GM19023 (cell line): Measurements from ENCODE around the gene APAF1.

Experiments
- ATAC-seq: cut with Tn5 transposase; IDR thresholded peaks from one replicate; pipeline ENCODE4 v1.9.1; 2021; ENCODE audit warnings: mild to moderate bottlenecking, moderate library complexity; ENCODE audit not compliant: unreplicated experiment

Gene APAF1

DNA sequence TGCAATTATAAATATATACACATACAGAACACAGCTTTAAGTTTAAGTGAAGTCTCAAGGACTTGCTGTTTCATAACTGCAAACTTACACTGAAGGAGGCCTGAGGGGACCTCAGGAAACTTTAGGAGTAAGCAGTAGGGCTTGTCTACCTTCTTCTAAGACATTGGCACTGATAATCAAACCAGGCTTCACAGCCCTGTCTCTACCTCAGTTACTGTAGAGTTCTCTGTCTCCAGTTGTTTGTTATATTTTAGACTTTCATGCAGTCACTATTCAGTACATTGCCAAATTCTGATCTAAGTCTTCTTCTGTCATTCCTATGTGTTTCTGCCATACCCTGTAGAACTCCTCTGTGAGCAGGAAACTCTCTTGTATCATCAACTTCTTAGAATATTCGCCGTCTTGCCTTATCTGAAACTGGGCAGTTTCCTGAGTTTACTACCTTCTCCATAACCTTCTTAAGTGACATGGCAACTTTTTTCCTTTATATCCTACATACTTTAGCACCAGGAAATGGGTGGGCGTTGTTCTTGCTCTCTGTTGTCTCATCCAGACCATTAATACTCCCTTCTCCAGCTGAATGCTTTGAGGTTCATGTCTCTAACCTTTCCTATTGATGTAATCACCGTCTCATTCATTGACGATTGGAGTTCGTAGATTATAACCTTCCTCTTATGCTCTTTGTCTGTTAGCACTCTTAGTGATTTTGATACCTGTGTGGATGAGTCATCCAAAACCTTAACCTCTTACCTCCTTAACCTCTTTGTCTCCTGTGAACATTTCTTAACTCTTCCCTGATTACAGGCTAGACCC, 11.4 kb downstream of the APAF1 start:
- no peak for ATAC-seq

DNA sequence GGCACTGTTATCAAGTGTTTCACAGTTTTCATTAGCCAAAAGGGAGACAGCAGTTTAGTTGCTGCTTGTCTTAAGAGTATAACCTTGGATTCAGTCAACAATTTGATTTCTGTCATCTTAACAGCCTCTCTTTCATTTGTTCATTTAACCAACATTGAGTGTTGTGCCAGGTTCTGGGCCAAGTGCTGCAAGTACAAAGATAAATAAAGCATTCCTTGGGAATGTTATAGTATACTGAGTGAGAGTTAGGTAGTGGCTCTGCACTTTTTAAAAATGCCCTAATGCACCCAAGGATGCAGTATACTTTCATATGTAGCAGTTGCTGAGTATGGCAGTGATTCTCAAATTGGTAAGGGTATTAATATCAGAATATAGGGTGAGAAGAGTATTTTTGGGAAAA, 15.4 kb downstream of the APAF1 start:
- ATAC-seq: no peak

DNA sequence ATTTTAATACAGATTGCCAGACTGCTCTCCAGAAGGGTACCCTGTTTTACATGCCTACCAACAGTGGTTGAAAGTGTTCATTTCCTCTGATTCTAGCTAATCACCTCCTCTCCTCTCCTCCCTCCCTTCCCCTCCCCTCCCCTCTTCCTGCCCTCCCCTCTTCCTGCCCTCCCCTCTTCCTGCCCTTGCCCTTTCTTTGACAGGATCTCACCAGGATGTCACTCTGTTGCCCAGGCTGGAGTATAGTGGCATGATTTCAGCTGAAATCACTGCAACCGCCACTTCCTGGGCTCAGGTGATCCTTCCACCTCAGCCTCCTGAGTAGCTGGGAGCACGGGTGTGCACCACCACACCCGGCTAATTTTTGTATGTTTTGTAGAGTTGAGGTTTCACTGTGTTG, 24.7 kb downstream of the APAF1 start:
- no peak for ATAC-seq

DNA sequence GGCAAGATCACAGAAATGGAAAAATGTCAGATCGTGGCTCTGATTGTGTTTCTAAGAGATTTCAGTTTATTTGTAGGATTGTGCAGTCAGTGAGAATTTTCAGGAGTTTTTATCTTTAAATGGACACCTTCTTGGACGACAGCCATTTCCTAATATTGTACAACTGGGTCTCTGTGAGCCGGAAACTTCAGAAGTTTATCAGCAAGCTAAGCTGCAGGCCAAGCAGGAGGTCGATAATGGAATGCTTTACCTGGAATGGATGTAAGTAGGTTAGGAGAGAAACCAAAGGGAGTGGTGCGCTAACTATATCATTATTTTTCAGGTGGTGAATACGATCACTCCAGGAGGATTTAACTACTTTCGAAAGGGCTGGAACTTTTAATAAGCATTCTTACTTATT, 26.4 kb downstream of the APAF1 start:
- ATAC-seq: no peak

DNA sequence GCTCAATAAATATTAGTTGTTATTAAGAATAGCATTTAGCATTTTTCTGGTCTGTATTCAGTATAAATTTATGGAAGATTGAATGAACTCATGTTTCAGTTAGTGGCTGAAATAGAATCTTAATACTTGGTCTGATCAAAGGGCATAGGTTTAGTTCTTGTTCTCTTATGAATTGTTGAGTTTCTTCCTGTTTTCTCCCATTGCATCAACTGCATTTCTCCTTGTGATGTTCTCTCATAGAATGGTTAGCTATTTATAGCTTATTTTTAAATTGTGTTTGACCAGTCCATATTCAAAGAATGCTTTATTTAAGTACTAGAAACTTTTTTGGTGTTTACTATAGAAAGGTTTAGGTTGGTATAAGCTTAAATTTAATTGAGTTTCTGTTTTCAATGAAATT, 29.8 kb downstream of the APAF1 start:
- ATAC-seq: no peak

DNA sequence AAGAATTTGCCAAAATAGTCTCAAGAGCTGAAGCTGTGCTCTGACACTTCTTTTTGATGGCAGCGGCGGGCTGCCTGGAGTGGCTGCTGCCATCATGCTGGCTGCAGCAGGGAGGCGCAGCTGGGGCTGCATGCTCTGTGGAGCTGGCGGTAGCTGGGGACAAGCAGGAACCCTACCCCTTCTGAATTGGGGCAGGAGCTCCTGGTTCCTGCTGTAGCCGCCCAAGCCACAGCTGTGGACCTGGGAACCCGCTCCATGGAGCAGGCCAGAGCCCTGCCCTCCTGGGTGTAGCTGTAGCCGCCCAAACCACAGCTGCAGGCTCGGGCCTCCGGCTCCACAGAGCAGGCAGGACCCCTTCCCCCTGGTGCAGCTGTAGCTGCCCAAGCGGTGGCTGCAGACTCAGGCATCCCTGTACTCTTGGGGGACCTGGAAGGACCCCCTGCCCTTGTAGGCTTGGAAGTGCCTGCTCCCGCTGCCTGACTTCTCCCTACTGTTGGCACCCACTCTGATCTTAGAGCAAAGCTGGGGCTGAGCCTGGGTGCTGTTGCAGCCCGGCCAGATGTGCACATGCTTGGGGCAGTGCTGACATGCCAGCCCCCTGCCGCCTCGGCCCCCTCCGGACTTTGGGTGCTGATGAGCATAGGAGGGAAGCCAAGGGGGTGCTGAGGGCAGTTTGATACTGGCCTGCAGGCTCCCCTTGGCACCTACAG, 33.3 kb downstream of the APAF1 start:
- ATAC-seq: no peak

DNA sequence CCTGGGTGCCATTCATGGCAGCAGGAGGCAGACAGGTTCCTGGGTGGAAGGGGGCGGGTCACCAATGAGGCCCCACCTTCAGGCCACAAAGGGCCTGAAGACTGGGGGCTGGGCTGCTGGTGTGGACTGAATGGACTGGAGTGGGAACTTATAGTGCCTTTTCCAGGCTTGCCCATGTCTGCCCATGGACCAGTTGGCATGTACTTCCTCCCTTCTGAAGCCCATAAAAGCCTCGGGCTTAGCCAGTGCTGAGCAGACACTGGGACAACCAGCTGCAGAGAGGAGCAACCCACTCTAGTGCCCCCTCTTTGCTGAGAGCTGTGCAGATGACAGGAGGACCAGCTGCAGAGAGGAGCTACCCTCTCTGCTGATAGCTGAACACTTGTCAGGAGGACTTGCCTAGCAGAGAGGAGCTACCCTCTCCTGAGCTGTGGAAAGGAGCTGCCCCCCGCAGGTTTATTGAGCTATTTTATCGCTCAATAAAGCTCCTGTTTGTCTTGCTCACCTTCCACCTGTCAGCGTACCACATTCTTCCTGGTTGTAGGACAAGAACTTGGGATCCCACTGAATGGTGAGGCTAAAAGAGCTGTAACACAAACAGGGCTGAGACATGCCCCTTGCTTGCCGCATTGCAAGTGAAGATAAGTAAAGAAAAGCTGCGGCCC, 34.0 kb downstream of the APAF1 start:
- no peak for ATAC-seq

DNA sequence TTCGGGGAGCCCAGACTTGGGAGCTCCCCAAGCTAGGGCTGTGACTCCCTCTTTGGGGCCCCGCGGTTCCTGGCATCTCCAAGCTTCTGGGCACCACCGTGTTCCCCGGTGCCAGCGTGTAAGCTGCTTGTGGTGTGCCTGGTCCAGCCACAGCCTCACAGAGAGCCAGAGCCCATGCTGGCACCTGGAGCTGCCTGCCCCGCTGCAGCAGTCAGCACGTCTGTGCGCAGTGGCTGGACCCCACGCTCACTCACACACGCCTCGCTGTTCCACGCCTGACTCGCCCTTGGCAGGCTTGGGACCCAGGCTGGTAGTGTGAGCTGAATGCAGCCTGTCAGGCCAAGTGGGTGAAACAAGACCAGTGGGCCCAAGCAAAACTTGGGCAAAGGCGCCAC, 34.5 kb downstream of the APAF1 start:
- ATAC-seq: no peak

DNA sequence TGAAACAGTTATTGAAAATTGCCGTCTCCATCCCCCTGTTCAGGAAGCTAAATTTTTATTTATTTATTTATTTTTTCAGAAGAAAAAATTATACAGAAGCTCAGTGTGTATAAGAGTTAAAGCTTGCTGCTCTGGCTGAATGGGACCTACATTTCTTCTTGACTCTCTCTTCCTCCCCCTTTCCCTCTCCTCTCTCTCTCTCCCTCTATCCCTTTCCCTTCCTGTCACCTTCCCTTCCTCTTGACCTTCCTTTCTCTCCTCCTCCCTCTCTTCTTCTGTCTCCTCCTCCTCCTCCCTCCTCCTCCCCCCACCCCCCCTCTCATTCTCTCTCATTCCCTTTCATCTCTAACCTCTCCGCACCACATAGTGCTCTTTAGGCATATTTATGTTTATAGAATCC, 39.1 kb downstream of the APAF1 start:
- ATAC-seq: no peak

DNA sequence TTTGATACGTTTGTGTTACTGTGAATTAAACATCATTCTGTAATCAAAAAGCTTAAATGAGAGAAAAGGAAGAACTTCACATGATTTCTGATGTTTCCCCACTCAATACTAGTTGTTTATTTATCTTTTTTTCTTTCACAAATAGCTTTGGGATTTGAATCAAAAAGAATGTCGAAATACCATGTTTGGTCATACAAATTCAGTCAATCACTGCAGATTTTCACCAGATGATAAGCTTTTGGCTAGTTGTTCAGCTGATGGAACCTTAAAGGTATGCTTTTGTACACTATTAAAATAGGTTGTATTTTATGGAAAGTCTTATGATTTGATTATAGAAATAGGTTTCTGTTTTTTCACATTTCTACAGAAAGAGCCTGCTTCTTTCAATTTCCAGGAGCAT, 41.5 kb downstream of the APAF1 start:
- no peak for ATAC-seq

DNA sequence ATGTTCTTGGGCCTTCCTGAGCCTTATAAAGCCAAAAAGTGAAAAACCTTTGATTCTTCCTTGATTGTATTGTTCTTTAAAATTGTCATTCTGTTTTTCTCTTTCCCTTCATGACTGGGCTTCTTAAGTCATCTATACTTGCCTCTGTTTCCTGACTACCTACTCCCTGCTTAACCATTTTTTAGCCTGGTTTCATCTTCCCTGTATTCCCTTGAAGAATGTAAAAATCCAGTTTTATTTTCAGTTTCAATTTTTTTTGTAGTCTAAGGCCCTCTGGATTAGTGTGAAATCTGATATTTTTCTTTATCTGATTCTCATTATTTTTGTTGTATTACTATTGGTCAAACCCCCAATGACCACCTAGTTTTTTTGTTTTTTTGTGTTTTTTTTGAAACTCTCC, 46.3 kb downstream of the APAF1 start:
- no peak for ATAC-seq

DNA sequence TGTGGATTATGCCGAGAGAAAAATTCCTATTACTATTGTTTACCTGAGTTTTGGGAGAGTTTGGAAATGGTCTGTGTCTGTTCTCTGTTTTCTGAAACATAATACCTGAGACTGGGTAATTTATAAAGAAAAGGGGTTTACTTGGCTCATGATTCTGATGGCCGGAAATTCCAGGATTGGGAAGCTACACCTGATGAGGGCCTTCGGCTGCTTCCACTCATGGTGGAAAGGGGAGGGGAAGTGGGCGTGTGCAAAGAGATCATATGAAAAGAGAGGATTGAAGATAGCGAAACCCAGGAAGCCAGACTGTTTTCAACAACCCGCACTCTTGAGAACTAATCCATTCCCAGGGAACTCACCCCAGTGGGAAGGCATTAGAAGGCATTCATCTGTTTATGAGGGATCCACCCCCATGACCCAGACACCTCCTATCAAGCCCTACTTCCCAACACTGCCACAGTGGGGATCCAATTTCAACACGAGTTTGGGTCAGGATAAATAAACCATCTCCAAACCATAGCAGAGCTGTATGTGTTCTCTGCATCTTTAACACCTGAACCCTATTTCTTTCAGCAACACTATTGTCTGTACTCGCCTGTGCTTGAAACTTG, 51.1 kb downstream of the APAF1 start:
- no peak for ATAC-seq

DNA sequence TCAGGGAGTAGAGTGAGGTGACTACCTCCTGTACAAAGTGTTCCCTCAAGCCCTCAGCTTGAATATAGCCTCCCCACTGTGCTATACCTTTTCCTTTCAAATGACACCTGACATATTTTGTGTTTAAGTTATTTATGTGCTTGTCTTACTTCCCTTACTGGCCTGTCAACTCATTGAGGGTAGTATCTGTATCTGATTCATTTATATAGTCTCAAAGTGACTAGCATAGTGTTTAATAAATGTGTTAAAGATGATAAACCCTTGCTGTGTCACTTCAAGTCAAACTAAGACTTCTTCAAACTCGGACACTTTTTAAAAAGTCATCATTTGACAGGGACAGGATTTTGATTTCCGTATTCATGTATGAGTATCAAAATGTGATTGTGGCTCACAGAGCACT, 52.1 kb downstream of the APAF1 start:
- no peak for ATAC-seq

DNA sequence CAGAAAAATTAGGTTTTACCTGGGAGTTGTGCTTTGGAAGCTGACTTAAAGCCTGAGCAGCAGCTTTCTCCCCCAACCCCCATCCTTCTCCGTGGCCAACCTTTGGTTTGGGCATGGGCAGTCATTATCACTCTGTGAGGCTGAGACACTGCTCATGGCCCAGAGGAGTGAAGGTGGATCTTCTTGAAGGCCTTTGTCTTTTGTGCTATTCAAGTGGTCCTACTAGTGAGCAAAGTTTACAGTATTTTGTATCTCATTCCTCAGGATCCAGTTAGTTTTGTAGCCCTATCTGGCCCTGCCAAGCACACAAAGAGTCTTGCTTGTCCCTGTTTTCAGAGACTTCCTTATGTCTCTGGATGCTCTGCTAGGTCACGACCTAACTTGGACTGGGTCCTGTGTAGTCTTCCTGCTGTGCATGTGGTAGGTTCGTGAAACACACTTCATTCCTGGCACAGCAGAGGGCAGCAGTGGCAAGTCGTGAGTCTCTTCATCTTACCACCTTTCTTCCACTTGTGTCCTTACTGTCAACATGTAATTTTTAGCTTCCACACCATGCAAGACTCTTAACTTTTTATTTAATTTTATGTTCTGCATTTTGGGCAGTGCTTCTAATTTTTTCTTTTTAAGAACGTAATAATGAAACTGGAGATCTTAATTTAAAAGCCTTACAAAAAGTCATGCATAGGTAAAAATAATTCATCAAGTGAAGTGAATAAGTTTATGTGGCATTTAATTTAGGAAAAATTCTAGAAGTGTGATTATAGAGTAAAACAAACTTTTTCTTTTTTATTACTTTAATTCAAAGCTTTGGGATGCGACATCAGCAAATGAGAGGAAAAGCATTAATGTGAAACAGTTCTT, 53.7 kb downstream of the APAF1 start:
- ATAC-seq: peak; percentile 94

DNA sequence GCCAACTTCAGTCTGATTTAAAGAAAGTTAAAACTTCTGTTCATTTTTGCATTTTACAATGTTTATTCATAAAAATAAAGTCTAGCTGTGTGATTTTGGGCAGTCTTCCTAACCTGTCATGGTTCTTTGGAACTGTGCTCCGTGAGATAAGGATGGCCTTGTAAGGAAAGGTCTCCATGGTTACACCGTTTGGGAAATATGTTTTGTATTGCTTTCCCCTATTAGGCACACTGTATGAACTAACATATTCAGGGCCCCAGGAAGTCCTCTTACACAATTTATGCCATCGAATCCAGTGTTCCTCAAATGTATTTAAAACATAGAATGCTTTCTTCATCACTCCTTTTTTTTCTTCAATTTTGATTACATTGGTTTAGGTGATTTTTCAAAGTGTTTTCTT, 54.5 kb downstream of the APAF1 start:
- no peak for ATAC-seq

DNA sequence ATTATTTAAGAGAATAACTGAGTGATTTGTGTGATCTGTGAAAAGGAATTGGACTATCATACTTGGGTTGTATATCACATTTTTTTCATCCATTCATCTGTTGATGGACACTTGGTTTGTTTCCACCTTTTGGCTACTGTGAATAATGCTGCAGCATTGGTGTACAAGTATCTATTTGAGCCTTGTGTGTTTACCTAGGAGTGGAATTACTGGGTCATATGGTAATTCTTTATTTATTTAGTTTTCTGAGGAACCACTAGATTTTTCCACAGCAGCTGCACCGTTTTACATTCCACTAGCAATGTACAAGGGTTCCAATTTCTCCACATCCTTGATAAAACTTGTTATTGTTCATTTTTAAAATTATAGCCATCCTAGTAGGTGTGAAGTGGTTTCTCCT, 56.1 kb downstream of the APAF1 start:
- no peak for ATAC-seq

DNA sequence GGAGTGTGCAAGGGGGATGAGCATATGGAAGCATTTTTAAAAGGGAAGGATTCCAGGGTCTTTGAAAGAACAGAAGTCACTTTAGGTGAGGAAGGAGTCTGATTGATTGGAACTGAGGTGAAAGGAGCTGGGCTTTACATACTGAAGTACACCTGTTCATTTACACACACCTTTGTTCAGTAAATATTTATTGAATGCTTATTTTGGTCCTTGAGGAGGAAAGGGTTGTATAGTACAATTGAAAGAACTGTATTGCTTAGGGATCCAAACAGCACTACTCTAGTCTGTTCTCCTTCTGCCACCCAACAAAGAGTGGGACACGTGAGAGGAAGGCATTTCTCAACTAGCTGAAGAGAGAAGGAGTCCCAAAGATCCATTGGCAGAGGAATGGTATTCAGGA, 63.9 kb downstream of the APAF1 start:
- ATAC-seq: no peak

DNA sequence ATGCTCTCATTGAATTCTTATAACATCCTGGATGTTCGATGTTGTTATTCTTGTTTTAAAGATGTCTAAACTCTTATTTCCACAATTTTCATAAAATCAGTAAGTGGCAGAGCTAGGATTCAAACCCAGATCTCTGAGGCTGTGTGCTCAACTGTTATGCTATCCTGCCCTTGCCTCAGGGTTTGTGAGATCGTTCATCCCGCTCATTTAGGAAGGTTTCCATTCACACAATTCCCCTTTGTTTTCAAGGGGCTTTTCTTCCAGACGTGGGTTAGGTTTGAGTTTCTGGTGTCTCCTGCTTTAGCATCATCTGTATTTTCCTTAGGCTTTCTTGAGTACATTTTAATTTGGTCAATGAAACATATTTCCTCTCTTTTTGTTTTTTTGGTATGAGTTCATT, 69.3 kb downstream of the APAF1 start:
- ATAC-seq: no peak

DNA sequence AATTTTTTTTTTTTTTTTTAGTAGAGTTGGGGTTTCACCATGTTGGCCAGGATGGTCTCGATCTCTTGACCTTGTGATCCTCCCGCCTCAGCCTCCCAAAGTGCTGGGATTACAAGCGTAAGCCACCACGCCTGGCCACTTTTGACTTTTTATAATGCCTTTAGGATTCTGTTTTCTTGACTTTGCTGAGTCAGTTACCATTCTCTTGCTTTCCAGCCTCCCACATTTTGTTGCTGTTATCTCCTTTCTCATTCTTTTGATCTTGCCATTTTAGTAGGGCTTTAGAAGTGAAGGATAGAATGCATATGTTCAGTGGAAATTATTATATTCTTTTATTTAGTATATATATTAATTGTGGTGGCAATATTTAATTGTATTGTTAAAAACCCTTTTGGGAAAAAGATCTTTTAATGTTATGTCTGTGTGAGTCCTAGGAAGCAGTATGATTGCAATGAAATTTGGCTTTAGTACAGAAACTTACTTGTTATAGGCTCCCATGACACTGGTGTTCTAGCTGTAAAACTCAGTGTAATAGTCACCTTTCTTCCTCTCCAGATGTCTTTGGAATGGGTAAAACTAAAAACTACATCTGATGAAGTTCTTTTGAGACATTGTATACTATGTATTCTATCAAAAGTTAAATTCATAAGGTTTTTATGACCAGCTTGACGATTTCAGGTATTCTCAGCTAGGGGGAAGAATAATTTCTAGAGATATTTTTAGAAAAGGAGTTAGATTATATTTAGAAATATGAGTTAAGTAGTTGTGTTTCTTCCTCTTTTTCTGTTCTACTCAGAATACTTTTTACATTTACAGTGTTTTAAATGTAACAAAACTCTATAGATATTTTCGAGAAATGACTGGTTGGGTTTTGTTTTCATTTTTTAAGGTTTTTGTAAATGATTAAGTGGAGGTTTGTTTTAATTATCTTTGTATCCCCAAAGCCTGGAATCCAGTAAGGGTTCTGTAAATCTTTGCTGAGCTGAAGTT, 74.7 kb downstream of the APAF1 start:
- no peak for ATAC-seq
